Measurements from ENCODE around the gene AHCYL1. TPM values are rescaled to one million over a fixed set of nuclear protein-coding genes. Genes with fewer than 3 reads are reported as not detected.

AHCYL1 gene
- polyA plus RNA-seq, 1 donor (not counting 4 experiments of a cell fraction or from before 2014, with no cell fraction given), result 64.8 TPM

- no peak overlapping the region for H3K9ac ChIP-seq (ENCODE audit: control insufficient read depth, extremely low read depth, insufficient read depth, low read length)
- H3K27ac ChIP-seq (ENCODE audit: control insufficient read depth, insufficient read depth, low read length), result peak overlapping the region; percentile 87
- peaks cover 59% of the 10 kb centered on the region for H3K79me2 ChIP-seq (ENCODE audit: control insufficient read depth, insufficient read depth, low read length)
- DNase-seq (ENCODE audit: low read depth, low spot score), result no peak
- dilution Hi-C loops (cut with MboI; ENCODE audit: extremely low pct_ligation_motif_present, low sequenced_read_pairs), result no loop called here
- TF ChIP-seq CTCF (optimal IDR thresholded peaks at IDR 0.05 in 1 of 3, IDR thresholded peaks at IDR 0.05 in 1 of 3, conservative IDR thresholded peaks at IDR 0.05 in 1 of 3; ENCODE audit: extremely low read depth in 1 of 3, insufficient read depth in 2 of 3, low read length in 3 of 3), result no peak
- TF ChIP-seq EZH2 (IDR thresholded peaks at IDR 0.05; ENCODE audit: low read length), result no peak
- no peak overlapping the region for H3K4me3 ChIP-seq (ENCODE audit: control insufficient read depth in 2 of 3, extremely low read depth in 1 of 3, insufficient read depth in 2 of 3, low read depth in 1 of 3, low read length in 3 of 3)
- no peak overlapping the region for H2AFZ ChIP-seq (ENCODE audit: control insufficient read depth, low read length)
- no peak for FAIRE-seq
- H3K27me3 ChIP-seq (ENCODE audit: control insufficient read depth, extremely low read depth, insufficient read depth, low read length), result no peaks in the 10 kb centered on the region
- H3K4me1 ChIP-seq (ENCODE audit: control insufficient read depth, extremely low read depth, insufficient read depth, low read length), result peaks cover 42% of the 10 kb centered on the region
- H3K4me2 ChIP-seq (ENCODE audit: control insufficient read depth, extremely low read depth, insufficient read depth, low read depth, low read length), result peak overlapping the region; percentile 76
- peaks cover under 1% of the 10 kb centered on the region for H3K9me1 ChIP-seq (ENCODE audit: control insufficient read depth, extremely low read depth, insufficient read depth, low read length)
- no peaks in the 10 kb centered on the region for H3K9me3 ChIP-seq (ENCODE audit: control insufficient read depth, low read depth, low read length)
- no peaks in the 10 kb centered on the region for H3K36me3 ChIP-seq (ENCODE audit: control insufficient read depth in 2 of 2, extremely low read depth in 1 of 2, insufficient read depth in 2 of 2, low read length in 2 of 2)
- H4K20me1 ChIP-seq (ENCODE audit: control insufficient read depth, extremely low read depth, insufficient read depth, low read length), result peaks cover 2% of the 10 kb centered on the region
Observed at GRCh38 chr1:109988349-109988914, 3.9 kb downstream of the AHCYL1 start.

- TF ChIP-seq EZH2 (IDR thresholded peaks at IDR 0.05; ENCODE audit: low read length) (no peak), CTCF (optimal IDR thresholded peaks at IDR 0.05 in 1 of 3, IDR thresholded peaks at IDR 0.05 in 1 of 3, conservative IDR thresholded peaks at IDR 0.05 in 1 of 3; ENCODE audit: extremely low read depth in 1 of 3, insufficient read depth in 2 of 3, low read length in 3 of 3) (no peak)
- Histone ChIP-seq H3K4me2 (ENCODE audit: control insufficient read depth, extremely low read depth, insufficient read depth, low read depth, low read length) (peak overlapping the region; percentile 76), H3K4me3 (ENCODE audit: control insufficient read depth in 2 of 3, extremely low read depth in 1 of 3, insufficient read depth in 2 of 3, low read depth in 1 of 3, low read length in 3 of 3) (peak overlapping the region in 2 of 3 experiments; percentile 24 to 36), H3K27me3 (ENCODE audit: control insufficient read depth, extremely low read depth, insufficient read depth, low read length) (no peaks in the 10 kb centered on the region), H3K36me3 (ENCODE audit: control insufficient read depth in 2 of 2, extremely low read depth in 1 of 2, insufficient read depth in 2 of 2, low read length in 2 of 2) (no peaks in the 10 kb centered on the region), H3K9me3 (ENCODE audit: control insufficient read depth, low read depth, low read length) (no peaks in the 10 kb centered on the region), H3K4me1 (ENCODE audit: control insufficient read depth, extremely low read depth, insufficient read depth, low read length) (peaks cover 42% of the 10 kb centered on the region), H2AFZ (ENCODE audit: control insufficient read depth, low read length) (no peak overlapping the region), H4K20me1 (ENCODE audit: control insufficient read depth, extremely low read depth, insufficient read depth, low read length) (peaks cover 2% of the 10 kb centered on the region), H3K79me2 (ENCODE audit: control insufficient read depth, insufficient read depth, low read length) (peaks cover 64% of the 10 kb centered on the region), H3K9ac (ENCODE audit: control insufficient read depth, extremely low read depth, insufficient read depth, low read length) (peak overlapping the region; percentile 63), H3K9me1 (ENCODE audit: control insufficient read depth, extremely low read depth, insufficient read depth, low read length) (peaks cover 3% of the 10 kb centered on the region), H3K27ac (ENCODE audit: control insufficient read depth, insufficient read depth, low read length) (peak overlapping the region; percentile 87)
- DNase-seq (ENCODE audit: low read depth, low spot score), result no peak
- dilution Hi-C loops (cut with MboI; ENCODE audit: extremely low pct_ligation_motif_present, low sequenced_read_pairs), result no loop called here
- no peak for FAIRE-seq
Observed at GRCh38 chr1:109989506-109990301, 5.1 kb downstream of the AHCYL1 start.
